Stimulated activated naive CD4-positive, alpha-beta T cell treated with Interleukin-2 at 50 U/mL for 16 hours (primary cell): ENCODE measurements around the gene STX1B.
"Not testable (repeated sequence)": the region's sequence is repeated elsewhere in the genome, so short reads cannot be mapped to it uniquely, and the experiment has no call there.

ENCODE experiments used
- DNase-seq: peaks from one replicate; lab custom pipeline; 2025; lab: John Stamatoyannopoulos, UW

STX1B gene

GRCh38 chr16:31013292-31013691, 2.9 kb upstream of the STX1B start:
- not testable (repeated sequence) for DNase-seq

GRCh38 chr16:31011815-31012214, 1.4 kb upstream of the STX1B start:
- DNase-seq = not testable (repeated sequence)

- no peak for DNase-seq
These were observed 399 bp downstream of the STX1B start for GRCh38 chr16:31009894-31010584.

GRCh38 chr16:31009120-31009519, 1.3 kb downstream of the STX1B start:
- DNase-seq = no peak

- no peak for DNase-seq
These were observed 1.9 kb downstream of the STX1B start for GRCh38 chr16:31008551-31008950.

GRCh38 chr16:31008149-31008548, 2.3 kb downstream of the STX1B start:
- DNase-seq = no peak

- DNase-seq = no peak
These were observed 2.8 kb downstream of the STX1B start for GRCh38 chr16:31007684-31008083.

- no peak for DNase-seq
These were observed 3.8 kb downstream of the STX1B start for GRCh38 chr16:31006589-31006988.

- no peak for DNase-seq
These were observed 4.4 kb downstream of the STX1B start for GRCh38 chr16:31006086-31006385.

- no peak for DNase-seq
These were observed 4.9 kb downstream of the STX1B start for GRCh38 chr16:31005350-31006085.

GRCh38 chr16:31004658-31005057, 5.8 kb downstream of the STX1B start:
- DNase-seq = no peak

GRCh38 chr16:31003744-31004143, 6.7 kb downstream of the STX1B start:
- DNase-seq = no peak

- no peak for DNase-seq
These were observed 7.5 kb downstream of the STX1B start for GRCh38 chr16:31002862-31003341.

GRCh38 chr16:31002250-31002700, 8.2 kb downstream of the STX1B start:
- no peak for DNase-seq

- DNase-seq = no peak
These were observed 8.8 kb downstream of the STX1B start for GRCh38 chr16:31001507-31002249.

- no peak for DNase-seq
These were observed 9.6 kb downstream of the STX1B start for GRCh38 chr16:31000671-31001382.

- DNase-seq = no peak
These were observed 11.3 kb downstream of the STX1B start for GRCh38 chr16:30998852-30999761.

- no peak for DNase-seq
These were observed 12.4 kb downstream of the STX1B start for GRCh38 chr16:30997725-30998711.

GRCh38 chr16:30996985-30997724, 13.3 kb downstream of the STX1B start:
- peak; percentile 81 for DNase-seq
